ENCODE data around the gene CARD10. TPM values are rescaled to one million over a fixed set of nuclear protein-coding genes. Genes with fewer than 3 reads are reported as not detected.

Gene CARD10
- total and polyA plus RNA-seq, 2 of the 13 experiments (the other 11 are each of a cell fraction or from before 2014, with no cell fraction given): 35.2 to 55.8 TPM

GRCh38 chr22:37561212-37562048 is 42.2 kb upstream of the CARD10 start (continued):
- peak; percentile 78; the same call in 1 of the 2 replicates for TF ChIP-seq ZFP36L1 (CRISPR knock-in tag; IDR thresholded peaks at IDR 0.05)
- no peak for TF ChIP-seq HHEX (CRISPR knock-in tag; IDR thresholded peaks at IDR 0.05)
- TF ChIP-seq ESRRA (CRISPR knock-in tag; IDR thresholded peaks at IDR 0.05; ENCODE audit: low read depth): peak; percentile 64; the same call in 1 of the 2 replicates
- no peak for TF ChIP-seq ZNF138 (CRISPR knock-in tag; IDR thresholded peaks at IDR 0.05; ENCODE audit: low read depth)
- TF ChIP-seq ZNF337 (CRISPR knock-in tag; IDR thresholded peaks at IDR 0.05; ENCODE audit: borderline replicate concordance, low read depth): no peak
- peak; percentile 46; the same call in 1 of the 2 replicates for TF ChIP-seq ZNF263 (CRISPR knock-in tag; IDR thresholded peaks at IDR 0.05)
- TF ChIP-seq AGO2 (optimal IDR thresholded peaks at IDR 0.05; ENCODE audit: low read depth, low read length): peak; percentile 93
- TF ChIP-seq ZNF605 (CRISPR knock-in tag; IDR thresholded peaks at IDR 0.05): peak; percentile 87
- TF ChIP-seq ELK4 (CRISPR knock-in tag; IDR thresholded peaks at IDR 0.05; ENCODE audit: borderline replicate concordance): no peak
- no peak for TF ChIP-seq ETS1 (CRISPR knock-in tag; IDR thresholded peaks at IDR 0.05)
- TF ChIP-seq PRDM10 (CRISPR knock-in tag; IDR thresholded peaks at IDR 0.05; ENCODE audit: low read depth): no peak
- peak; percentile 86 for TF ChIP-seq MAZ (IDR thresholded peaks at IDR 0.05; ENCODE audit: borderline replicate concordance, low read depth, low read length)
- peak; percentile 93 for TF ChIP-seq MAZ (CRISPR knock-in tag; IDR thresholded peaks at IDR 0.05; ENCODE audit: low read depth)
- TF ChIP-seq HNF1A (IDR thresholded peaks at IDR 0.05; ENCODE audit: low read depth): no peak
- TF ChIP-seq HNF1A (CRISPR knock-in tag; IDR thresholded peaks at IDR 0.05; ENCODE audit: borderline replicate concordance): no peak; the same call in none of the 2 replicates
- TF ChIP-seq ZNF503 (CRISPR knock-in tag; IDR thresholded peaks at IDR 0.05): peak; percentile 81; the same call in 1 of the 2 replicates

Data from HepG2 (cell line).